ENCODE measurements around the gene TRIM28. TPM values are rescaled to one million over a fixed set of nuclear protein-coding genes. Genes with fewer than 3 reads are reported as not detected.

TRIM28 gene
- total and polyA plus RNA-seq, 9 of the 15 experiments (the other 6 are each of a cell fraction or from before 2014, with no cell fraction given), result 12.1 to 797 (median 490) TPM

DNA sequence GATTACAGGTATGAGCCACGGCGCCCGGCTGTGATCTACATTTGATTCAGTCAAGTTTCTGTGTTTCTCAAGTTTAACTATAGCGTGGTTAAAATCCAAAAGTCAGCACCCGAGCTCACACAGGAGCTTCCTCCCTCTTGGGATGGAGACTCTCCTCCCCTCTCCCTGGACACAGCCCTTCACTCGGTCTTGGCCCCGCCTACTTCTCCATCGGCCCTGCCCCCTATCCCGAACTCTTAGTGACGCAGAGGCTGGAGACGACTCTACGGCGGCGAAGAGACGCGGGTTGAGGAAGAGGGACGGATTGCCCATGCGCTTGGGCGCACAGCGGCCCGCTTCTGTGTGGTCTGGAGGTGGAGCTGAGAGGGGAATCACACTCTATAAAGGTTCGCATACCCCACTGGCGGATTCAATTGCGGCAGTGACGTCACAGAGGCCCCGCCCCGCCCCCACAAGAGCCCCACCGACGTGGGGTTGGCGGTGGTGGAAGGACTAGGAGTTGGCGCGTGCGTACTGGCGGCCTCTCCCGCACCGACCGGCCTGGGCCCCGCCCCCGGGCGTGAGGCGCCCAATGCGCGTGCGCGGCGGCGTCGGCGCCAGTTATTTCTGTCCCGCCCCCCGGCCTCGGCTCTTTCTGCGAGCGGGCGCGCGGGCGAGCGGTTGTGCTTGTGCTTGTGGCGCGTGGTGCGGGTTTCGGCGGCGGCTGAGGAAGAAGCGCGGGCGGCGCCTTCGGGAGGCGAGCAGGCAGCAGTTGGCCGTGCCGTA is at the start of gene TRIM28 (continued):
- TF ChIP-seq CTCF (IDR thresholded peaks at IDR 0.05 in 2 of 3, conservative IDR thresholded peaks at IDR 0.05 in 1 of 3; ENCODE audit: insufficient read depth in 2 of 3, low read depth in 1 of 3, low read length in 3 of 3), result no peak
- TF ChIP-seq CAMTA2 (CRISPR knock-in tag; conservative IDR thresholded peaks at IDR 0.05), result no peak
- TF ChIP-seq, protein P1, sequence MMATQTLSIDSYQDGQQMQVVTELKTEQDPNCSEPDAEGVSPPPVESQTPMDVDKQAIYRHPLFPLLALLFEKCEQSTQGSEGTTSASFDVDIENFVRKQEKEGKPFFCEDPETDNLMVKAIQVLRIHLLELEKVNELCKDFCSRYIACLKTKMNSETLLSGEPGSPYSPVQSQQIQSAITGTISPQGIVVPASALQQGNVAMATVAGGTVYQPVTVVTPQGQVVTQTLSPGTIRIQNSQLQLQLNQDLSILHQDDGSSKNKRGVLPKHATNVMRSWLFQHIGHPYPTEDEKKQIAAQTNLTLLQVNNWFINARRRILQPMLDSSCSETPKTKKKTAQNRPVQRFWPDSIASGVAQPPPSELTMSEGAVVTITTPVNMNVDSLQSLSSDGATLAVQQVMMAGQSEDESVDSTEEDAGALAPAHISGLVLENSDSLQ (IDR thresholded peaks at IDR 0.05), result peak; percentile 49; the same call in 1 of the 2 replicates
- TF ChIP-seq, protein P2, sequence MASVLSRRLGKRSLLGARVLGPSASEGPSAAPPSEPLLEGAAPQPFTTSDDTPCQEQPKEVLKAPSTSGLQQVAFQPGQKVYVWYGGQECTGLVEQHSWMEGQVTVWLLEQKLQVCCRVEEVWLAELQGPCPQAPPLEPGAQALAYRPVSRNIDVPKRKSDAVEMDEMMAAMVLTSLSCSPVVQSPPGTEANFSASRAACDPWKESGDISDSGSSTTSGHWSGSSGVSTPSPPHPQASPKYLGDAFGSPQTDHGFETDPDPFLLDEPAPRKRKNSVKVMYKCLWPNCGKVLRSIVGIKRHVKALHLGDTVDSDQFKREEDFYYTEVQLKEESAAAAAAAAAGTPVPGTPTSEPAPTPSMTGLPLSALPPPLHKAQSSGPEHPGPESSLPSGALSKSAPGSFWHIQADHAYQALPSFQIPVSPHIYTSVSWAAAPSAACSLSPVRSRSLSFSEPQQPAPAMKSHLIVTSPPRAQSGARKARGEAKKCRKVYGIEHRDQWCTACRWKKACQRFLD (CRISPR knock-in tag; IDR thresholded peaks at IDR 0.05), result 0 out of 2 replicates have a peak, but pooled peaks have one; percentile 69
- TF ChIP-seq ZNF133 (CRISPR knock-in tag; IDR thresholded peaks at IDR 0.05), result no peak
- TF ChIP-seq RCOR1 (IDR thresholded peaks at IDR 0.05; ENCODE audit: borderline replicate concordance in 1 of 2, low read depth in 2 of 2, low read length in 2 of 2), result peak in 1 of 2 experiments; percentile 39; a peak in 2 of 4 replicates
- peak; percentile 88 for TF ChIP-seq SMAD4 (CRISPR knock-in tag; conservative IDR thresholded peaks at IDR 0.05)
- TF ChIP-seq ILK (tag; IDR thresholded peaks at IDR 0.05; ENCODE audit: borderline replicate concordance, low read depth), result no peak
- TF ChIP-seq CHCHD3 (CRISPR knock-in tag; IDR thresholded peaks at IDR 0.05), result 0 out of 2 replicates have a peak, but pooled peaks have one; percentile 40
- TF ChIP-seq MAX (CRISPR knock-in tag; IDR thresholded peaks at IDR 0.05), result peak; percentile 66
- TF ChIP-seq, protein P3, sequence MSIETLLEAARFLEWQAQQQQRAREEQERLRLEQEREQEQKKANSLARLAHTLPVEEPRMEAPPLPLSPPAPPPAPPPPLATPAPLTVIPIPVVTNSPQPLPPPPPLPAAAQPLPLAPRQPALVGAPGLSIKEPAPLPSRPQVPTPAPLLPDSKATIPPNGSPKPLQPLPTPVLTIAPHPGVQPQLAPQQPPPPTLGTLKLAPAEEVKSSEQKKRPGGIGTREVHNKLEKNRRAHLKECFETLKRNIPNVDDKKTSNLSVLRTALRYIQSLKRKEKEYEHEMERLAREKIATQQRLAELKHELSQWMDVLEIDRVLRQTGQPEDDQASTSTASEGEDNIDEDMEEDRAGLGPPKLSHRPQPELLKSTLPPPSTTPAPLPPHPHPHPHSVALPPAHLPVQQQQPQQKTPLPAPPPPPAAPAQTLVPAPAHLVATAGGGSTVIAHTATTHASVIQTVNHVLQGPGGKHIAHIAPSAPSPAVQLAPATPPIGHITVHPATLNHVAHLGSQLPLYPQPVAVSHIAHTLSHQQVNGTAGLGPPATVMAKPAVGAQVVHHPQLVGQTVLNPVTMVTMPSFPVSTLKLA (conservative IDR thresholded peaks at IDR 0.05), result peak; percentile 22 to 67; a peak in 3 of 4 replicates
- no peak for TF ChIP-seq MEF2D (tag; conservative IDR thresholded peaks at IDR 0.05; ENCODE audit: low read depth)
- TF ChIP-seq KAT2B (IDR thresholded peaks at IDR 0.05; ENCODE audit: low read depth, low read length), result no peak
- TF ChIP-seq KDM5B (IDR thresholded peaks at IDR 0.05; ENCODE audit: insufficient replicate concordance, low read depth, low read length), result peak; percentile 92
- TF ChIP-seq ZBTB8A (IDR thresholded peaks at IDR 0.05; ENCODE audit: partially characterized antibody), result no peak
- no peak for TF ChIP-seq HDAC6 (IDR thresholded peaks at IDR 0.05; ENCODE audit: low read depth, low read length)
- peak; percentile 93 for TF ChIP-seq SP1 (CRISPR knock-in tag; IDR thresholded peaks at IDR 0.05)
- TF ChIP-seq CBX5 (IDR thresholded peaks at IDR 0.05; ENCODE audit: borderline replicate concordance, low read depth), result no peak
- TF ChIP-seq THRA (IDR thresholded peaks at IDR 0.05), result no peak
- TF ChIP-seq HLTF (IDR thresholded peaks at IDR 0.05), result no peak

All from K562 (cell line).